Measurements from ENCODE around the gene CDK9.

CDK9 gene

DNA sequence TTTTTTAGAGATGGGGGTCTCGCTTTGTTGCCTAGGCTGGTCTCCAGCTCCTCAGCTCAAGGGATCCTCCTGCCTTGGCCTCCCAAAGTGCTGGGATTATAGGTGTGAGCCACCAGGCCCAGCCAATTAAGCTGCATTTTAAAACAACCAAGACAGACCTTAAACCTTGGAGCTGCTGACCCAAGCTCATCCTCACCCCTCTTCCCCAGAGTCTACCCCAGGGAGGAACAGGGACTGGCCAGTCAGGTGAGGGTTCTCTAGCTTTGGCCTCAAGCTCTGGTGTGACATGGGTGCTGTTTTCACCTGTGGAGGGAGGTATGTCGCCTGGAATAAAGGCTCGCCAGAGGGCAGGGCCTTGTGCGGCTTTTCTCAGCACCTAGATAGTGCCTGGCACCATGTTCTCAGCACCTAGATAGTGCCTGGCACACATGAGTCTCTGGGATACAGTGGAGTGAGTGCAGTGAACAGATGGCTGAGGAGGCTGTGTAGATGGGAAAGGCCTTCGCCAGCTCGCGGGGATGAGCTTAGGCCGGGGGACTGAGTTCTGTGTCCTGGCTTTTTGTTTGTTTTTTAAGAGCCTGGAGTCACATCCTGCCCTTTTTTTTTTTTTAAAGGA lies 7.4 kb downstream of the CDK9 start:
- Mint-ChIP-seq H3K27me3 (no peaks in the 10 kb centered on the region), H3K27ac (peak overlapping the region; percentile 4), H3K4me3 (no peak overlapping the region), H3K4me1 (peaks cover 25% of the 10 kb centered on the region), H3K36me3 (peaks cover 18% of the 10 kb centered on the region), H3K9me3 (no peaks in the 10 kb centered on the region)
- DNase-seq (ENCODE audit: low spot score in 2 of 2) (no peak), ATAC-seq (ENCODE audit: low read depth) (no peak)

DNA sequence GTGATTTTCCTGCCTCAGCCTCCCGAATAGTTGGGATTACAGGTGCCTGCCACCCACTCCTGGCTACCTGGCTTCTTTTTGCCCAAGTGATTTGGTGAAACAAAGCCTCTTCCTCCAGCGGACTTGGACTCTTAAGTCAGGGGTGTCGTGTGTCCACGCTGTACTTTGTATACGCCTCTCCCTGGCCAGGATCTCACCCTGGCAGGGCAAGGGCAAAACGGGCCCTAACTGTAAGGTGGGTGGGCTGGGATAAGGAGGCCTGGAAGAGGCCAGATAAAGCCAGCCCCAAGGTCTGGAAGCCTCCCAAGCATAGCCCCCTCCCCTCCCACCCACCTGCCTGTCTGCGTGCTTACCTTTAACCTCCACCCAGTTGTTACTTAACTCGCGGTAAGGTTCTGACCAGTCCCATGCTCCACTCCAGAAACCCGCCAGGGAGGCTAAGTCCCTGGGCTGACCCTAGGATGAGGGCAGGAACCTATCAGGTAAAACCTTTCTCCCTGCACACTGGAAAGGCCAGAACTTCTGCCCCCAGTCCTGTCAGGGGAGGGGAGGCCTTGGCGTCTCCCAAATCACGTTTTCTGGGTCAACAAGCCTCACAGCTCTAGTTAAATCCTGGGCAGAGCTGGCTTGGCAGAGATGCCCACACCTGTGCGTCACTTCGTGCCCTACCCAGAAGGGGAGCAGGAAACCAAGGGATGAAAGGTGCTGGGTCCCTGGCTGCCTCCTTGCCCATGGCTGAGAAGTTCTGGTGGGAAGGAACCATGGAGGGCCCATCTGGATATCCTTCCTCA lies 8.4 kb downstream of the CDK9 start:
- Mint-ChIP-seq H3K4me3 (no peak overlapping the region), H3K27me3 (no peaks in the 10 kb centered on the region), H3K27ac (no peak overlapping the region), H3K9me3 (no peaks in the 10 kb centered on the region), H3K36me3 (peaks cover 12% of the 10 kb centered on the region), H3K4me1 (peaks cover 24% of the 10 kb centered on the region)
- ATAC-seq (ENCODE audit: low read depth) = no peak
- no peak for DNase-seq (ENCODE audit: low spot score in 2 of 2)

DNA sequence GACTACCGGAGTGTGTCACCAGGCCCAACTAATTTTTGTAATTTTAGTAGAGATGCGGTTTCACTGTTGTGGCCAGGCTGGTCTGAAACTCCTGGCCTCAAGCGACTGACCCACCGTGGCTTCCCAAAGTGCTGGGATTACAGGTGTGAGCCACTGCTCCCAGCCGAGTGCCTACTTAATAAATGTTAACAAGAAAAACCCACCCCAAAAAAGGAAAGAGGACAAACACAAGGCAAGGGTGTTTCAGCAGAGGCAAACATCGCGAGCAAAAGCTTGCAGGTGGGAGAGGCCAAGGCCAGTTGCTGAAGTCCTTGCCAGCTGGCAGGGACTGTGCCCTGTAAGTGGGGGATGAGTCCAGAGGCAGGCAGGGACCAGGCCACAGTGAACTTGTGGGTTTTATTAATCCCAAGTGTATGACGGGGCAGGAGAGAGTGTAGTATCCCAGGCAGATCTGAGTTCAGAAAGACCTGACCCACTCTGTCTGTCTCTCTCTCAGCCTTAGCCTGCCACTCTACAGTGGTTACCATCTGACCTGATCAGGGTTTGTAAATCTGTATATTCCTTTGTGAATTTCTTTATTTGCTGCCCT lies 10.5 kb downstream of the CDK9 start:
- H3K27ac Mint-ChIP-seq = peak overlapping the region; percentile 30
- DNase-seq (ENCODE audit: low spot score in 2 of 2) (no peak), ATAC-seq (ENCODE audit: low read depth) (peak; percentile 31)
- H3K4me1 Mint-ChIP-seq = peaks cover 20% of the 10 kb centered on the region
- H3K36me3 Mint-ChIP-seq = peaks cover 2% of the 10 kb centered on the region
- peak overlapping the region; percentile 66 for H3K4me3 Mint-ChIP-seq
- no peaks in the 10 kb centered on the region for H3K27me3 Mint-ChIP-seq
- H3K9me3 Mint-ChIP-seq = no peaks in the 10 kb centered on the region

DNA sequence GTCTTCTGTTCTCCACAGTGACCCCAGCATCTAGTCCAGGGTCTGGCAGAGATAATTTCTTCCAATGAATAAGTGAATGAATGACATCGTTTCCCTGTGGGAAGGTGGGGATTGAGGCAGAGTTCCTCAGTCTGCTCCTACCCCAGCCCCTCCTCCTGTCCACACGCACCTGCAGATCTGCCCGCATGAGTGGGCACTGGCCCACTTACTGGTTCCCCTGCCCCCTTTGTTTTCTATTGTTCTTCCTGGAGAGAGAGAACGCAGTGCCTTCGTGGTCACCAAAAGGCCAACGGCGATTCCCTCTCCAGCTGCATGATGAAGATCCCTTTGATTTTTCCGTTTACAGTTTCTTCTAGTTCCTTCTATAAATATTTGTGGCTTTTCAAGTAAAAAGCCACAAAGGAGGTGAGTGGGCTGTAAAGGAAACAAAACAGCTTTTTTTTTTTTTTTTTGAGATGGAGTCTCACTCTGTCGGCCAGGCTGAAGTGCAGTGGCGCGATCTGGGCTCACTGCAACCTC lies 11.1 kb downstream of the CDK9 start:
- peaks cover 2% of the 10 kb centered on the region for H3K36me3 Mint-ChIP-seq
- H3K9me3 Mint-ChIP-seq = no peaks in the 10 kb centered on the region
- H3K27me3 Mint-ChIP-seq = no peaks in the 10 kb centered on the region
- peak overlapping the region; percentile 66 for H3K4me3 Mint-ChIP-seq
- ATAC-seq (ENCODE audit: low read depth) = peak; percentile 50
- H3K27ac Mint-ChIP-seq = peak overlapping the region; percentile 30
- no peak for DNase-seq (ENCODE audit: low spot score in 2 of 2)
- H3K4me1 Mint-ChIP-seq = peaks cover 22% of the 10 kb centered on the region

DNA sequence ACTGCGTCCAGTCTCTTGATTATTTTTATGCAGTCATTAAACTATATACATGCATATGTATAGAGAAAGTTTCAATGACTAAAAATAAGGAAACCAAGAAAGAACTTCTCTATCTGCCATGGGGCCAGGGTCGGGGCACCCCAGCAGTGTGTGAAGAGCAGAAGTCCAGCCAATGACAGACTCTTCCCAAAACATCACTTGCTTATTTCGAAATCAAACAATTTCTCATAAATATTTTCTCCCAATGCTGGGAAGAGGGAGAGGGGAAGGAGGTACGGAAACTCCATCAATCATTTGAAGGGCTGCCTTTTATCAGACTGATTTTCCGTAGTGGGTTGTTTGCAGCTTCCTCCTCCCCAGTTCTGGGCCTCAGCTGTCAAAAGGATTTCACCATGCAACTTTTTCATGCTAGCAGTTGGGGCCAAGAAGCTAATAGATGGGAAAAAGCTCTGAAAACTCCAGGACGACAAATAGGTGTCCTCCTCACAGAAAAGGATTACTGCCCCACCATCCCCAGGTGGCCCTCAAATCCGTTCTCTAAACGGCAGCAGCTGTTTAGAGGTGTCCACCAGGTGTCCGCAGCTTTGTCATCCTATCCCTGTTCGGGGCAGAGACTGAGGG lies 16.2 kb downstream of the CDK9 start:
- Mint-ChIP-seq H3K9me3 (no peaks in the 10 kb centered on the region), H3K27me3 (no peaks in the 10 kb centered on the region), H3K27ac (peak overlapping the region; percentile 90), H3K4me1 (peaks cover 19% of the 10 kb centered on the region), H3K36me3 (peaks cover 5% of the 10 kb centered on the region), H3K4me3 (peak overlapping the region; percentile 93)
- DNase-seq (ENCODE audit: low spot score in 2 of 2) (no peak), ATAC-seq (ENCODE audit: low read depth) (peak; percentile 0)

DNA sequence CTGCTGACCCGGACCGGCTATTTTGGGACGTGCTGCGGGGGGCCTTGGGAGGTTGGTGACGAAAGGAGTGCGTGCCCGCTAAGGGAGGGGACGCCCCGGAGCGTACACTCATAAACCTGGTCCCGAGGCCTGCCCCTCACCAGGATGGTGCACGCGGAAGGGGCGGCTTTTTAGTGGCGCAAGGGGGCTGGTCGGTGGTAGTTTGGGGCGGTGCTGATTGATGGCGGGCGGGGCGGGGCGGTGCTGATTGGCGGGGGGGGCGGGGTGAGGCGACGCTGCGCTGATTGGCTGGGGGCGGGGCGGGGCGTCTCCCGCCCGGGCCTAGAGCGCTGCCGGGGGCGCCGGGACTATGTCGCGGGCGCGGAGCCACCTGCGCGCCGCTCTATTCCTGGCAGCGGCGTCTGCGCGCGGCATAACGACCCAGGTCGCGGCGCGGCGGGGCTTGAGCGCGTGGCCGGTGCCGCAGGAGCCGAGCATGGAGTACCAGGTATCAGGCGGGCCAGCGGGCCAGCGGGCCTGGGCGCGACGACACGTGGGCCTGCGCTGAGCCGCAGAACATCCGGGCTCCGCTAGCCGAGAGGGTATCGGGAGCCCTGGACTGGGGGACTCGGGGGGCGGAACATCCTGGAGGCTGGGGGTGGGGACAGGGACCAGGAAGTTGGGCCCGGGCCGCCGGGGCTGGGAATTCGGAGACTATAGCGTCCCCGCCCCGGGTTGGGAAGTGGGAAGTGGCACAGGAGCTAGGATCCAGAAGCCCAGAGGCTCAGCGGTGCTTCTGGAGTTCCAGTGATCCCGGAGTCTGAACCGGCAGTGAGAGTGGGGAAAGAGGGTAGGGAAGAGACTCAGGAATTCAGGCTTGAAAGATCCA lies 17.0 kb downstream of the CDK9 start, which contains the start of gene FPGS:
TSS of gene FPGS (plus strand) at position 307 of the 868 bp plus-strand sequence. CDS start at position 350, 43 bp downstream.
- peak; percentile 85 for ATAC-seq (ENCODE audit: low read depth)
- Mint-ChIP-seq H3K27me3 (no peaks in the 10 kb centered on the region), H3K9me3 (no peaks in the 10 kb centered on the region), H3K36me3 (peaks cover 5% of the 10 kb centered on the region), H3K4me3 (peak within 1 kb of the TSS; percentile 93), H3K4me1 (peaks cover 13% of the 10 kb centered on the region), H3K27ac (peak within 1 kb of the TSS; percentile 90)
- peak; percentile 71 to 73 for DNase-seq (ENCODE audit: low spot score in 2 of 2)

DNA sequence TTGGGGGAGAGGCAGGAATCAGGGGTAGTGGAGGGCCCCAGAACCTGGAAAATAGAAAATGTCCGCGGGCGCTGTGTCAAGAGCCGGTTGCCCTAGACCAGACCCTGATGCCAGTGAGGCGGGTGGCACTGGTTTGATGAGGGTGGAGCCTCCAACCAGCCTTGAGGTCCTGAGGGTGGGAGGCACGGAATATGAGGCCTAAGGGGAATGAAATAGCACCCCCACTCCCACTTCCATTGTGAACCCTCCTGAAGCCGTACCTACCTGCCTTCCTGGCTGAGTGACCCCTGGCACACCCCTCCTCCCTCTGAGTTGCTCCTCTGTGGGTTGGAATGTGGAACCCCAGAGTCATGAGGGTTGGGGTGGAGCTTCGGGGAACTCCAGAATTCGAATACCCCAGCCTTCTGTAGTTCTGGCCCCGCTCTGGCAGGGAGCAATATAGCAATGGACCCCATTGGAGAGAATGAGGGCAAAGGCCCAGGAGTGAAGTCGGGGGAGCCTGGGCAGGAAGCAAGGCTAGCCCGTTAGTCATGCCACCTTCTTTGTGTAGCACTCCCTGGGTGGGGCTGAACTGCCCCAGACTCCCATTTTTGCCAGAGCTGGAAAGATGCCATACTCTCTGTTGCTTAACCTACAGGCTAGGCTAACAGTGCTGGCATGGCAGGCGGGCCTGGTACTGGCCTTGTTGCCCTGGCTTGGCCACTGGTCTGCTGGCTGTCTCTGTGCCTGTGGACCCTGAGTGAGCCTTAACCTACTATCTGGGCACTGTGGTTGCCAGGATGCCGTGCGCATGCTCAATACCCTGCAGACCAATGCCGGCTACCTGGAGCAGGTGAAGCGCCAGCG lies 17.9 kb downstream of the CDK9 start:
- Mint-ChIP-seq H3K27me3 (no peaks in the 10 kb centered on the region), H3K9me3 (no peaks in the 10 kb centered on the region), H3K4me1 (peaks cover 13% of the 10 kb centered on the region), H3K36me3 (peaks cover 5% of the 10 kb centered on the region), H3K4me3 (peak overlapping the region; percentile 93), H3K27ac (peak overlapping the region; percentile 90)
- ATAC-seq (ENCODE audit: low read depth) (no peak), DNase-seq (ENCODE audit: low spot score in 2 of 2) (no peak)

DNA sequence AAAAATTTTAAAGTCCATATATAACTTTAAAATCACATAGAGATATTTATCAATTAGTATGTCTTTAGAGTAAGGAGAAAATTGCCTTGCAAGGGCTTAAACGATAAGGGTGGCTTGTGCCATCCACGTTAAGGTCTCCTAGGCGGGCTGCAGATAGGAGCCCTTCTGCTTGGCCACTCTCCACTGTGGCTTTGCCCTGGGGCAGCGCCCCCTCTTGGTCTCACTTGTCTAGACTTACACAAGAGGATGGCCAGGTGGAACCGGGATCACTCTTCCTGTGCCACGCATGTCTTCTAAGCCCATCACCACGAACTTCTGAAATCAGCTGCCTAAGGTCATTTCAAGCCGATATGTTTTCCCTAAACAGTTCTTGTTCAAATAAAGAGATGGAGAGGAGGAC lies 19.8 kb downstream of the CDK9 start:
- no peak for DNase-seq (ENCODE audit: low spot score in 2 of 2)
- ATAC-seq (ENCODE audit: low read depth) = no peak
- no peak overlapping the region for H3K4me3 Mint-ChIP-seq
- peaks cover 13% of the 10 kb centered on the region for H3K4me1 Mint-ChIP-seq
- no peaks in the 10 kb centered on the region for H3K27me3 Mint-ChIP-seq
- no peak overlapping the region for H3K27ac Mint-ChIP-seq
- no peaks in the 10 kb centered on the region for H3K9me3 Mint-ChIP-seq
- peaks cover 5% of the 10 kb centered on the region for H3K36me3 Mint-ChIP-seq

DNA sequence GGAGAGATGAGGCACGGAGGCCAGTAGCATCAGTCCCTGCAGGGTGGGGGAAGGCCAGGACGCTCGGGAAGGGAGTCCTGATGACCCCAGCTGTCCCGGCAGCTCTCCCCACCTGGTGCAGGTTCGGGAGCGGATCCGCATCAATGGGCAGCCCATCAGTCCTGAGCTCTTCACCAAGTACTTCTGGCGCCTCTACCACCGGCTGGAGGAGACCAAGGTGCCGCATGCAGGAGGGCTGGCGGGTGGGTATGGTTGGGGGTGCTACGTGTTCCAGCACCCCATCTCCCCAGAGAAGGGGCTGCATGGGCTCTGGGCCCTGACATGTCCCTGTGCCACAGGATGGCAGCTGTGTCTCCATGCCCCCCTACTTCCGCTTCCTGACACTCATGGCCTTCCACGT lies 21.0 kb downstream of the CDK9 start:
- Mint-ChIP-seq H3K4me3 (no peak overlapping the region), H3K36me3 (peaks cover 5% of the 10 kb centered on the region), H3K27ac (no peak overlapping the region), H3K4me1 (peaks cover 11% of the 10 kb centered on the region), H3K27me3 (no peaks in the 10 kb centered on the region), H3K9me3 (no peaks in the 10 kb centered on the region)
- ATAC-seq (ENCODE audit: low read depth) (no peak), DNase-seq (ENCODE audit: low spot score in 2 of 2) (no peak)

DNA sequence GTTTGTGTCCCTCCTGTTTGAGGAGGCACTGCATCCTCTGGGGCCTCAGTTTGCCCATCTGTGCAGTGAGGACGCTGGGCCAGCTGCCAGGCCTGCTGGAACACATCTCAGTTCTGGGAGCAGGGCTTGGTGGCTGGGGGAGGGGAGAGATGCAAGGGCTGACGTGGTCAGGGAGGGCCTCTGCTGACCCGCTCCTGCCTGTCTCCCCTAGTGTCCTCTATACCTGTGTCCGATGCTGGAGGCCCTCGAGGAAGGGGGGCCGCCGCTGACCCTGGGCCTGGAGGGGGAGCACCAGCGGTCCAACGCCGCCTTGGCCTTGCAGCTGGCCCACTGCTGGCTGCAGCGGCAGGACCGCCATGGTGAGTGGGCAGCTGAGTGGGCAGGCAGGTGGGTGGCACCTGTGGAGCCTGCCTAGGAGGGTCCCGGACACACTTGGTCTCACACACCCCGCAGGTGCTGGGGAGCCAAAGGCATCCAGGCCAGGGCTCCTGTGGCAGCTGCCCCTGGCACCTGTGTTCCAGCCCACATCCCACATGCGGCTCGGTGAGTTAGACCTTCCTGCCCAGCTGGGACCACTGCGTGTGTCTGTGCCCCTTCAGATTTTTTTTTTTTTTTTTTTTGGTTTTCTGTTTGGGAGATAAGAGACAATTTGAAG lies 22.6 kb downstream of the CDK9 start:
- Mint-ChIP-seq H3K9me3 (no peaks in the 10 kb centered on the region), H3K27ac (no peak overlapping the region), H3K36me3 (peaks cover 7% of the 10 kb centered on the region), H3K4me1 (peaks cover 6% of the 10 kb centered on the region), H3K27me3 (no peaks in the 10 kb centered on the region), H3K4me3 (no peak overlapping the region)
- no peak for ATAC-seq (ENCODE audit: low read depth)
- no peak for DNase-seq (ENCODE audit: low spot score in 2 of 2)

DNA sequence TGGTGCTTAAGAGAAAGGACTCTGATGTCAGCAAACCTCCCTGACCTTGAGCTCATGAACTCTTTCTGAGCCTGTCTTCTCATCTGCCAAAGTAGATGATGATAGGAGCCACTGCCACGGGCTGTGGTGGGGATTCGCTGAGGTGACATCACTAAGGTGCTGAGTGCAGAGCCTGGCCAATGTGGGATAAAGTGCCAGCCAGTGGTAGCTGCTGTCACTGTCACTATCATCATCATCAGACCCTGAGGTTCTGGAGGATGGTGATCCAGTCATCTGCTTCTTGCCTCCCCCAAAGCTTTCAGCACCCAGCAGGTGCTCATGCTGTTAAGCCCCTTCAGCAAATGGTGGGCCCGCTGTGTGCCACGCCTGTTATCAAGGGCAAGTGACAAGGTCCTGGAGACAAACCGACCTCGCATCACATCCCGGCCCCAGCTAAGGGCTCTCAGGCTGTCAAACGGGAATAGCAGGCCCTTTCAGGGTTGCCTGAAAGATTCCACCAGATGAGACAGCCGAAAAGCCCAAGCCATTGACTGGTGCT lies 23.2 kb downstream of the CDK9 start:
- DNase-seq (ENCODE audit: low spot score in 2 of 2) (no peak), ATAC-seq (ENCODE audit: low read depth) (no peak)

More for the DNA sequence above, 23.2 kb downstream of the CDK9 start:
- Mint-ChIP-seq H3K4me1 (peaks cover 2% of the 10 kb centered on the region), H3K27ac (no peak overlapping the region), H3K4me3 (no peak overlapping the region), H3K36me3 (peaks cover 7% of the 10 kb centered on the region), H3K9me3 (no peaks in the 10 kb centered on the region), H3K27me3 (no peaks in the 10 kb centered on the region)
